Naive thymus-derived CD4-positive, alpha-beta T cell (primary cell): Measurements from ENCODE around the gene SPAG9. TPM values are rescaled to one million over a fixed set of nuclear protein-coding genes. Genes with fewer than 3 reads are reported as not detected.

Experiments used
- ATAC-seq: fragments of 150-1000 bp; cut with Tn5 transposase; 2 replicates; pipeline ENCODE4 v1.10.0; 2021; ENCODE audit warnings: mild to moderate bottlenecking, moderate library complexity
- CTCF ChIA-PET: fragments of 350-600 bp; sonication (Branson Sonifier 250); formaldehyde crosslinking; loops from one replicate; lab custom pipeline; 2021; ENCODE audit warnings: antibody characterized with exemption; lab: Charles Lee
- POLR2A ChIA-PET: fragments of 350-600 bp; sonication (Branson Sonifier 250); formaldehyde crosslinking; loops from one replicate; lab custom pipeline; 2021; ENCODE audit warnings: antibody characterized with exemption, inconsistent platforms; lab: Charles Lee
- DNase-seq, 9 donors: peaks; one replicate each; pipeline versions ENCODE4 v3.0.0 to v3.0.0-alpha.2; 2020 to 2022; ENCODE audit warnings: mixed read lengths in 1 of 9
- H3K27ac ChIP-seq: one replicate; pipeline ENCODE4 v1.7.0; 2013; ENCODE audit warnings: mild to moderate bottlenecking, low read depth, low read length, moderate library complexity
- H3K27me3 ChIP-seq, 2 donors: one replicate each; pipeline ENCODE4 v1.7.0; 2013; ENCODE audit warnings: low read length in 2 of 2, mild to moderate bottlenecking in 2 of 2, moderate library complexity in 2 of 2; ENCODE audit not compliant: control insufficient read depth in 2 of 2, insufficient read depth in 2 of 2
- H3K36me3 ChIP-seq, 3 experiments: 1 replicate in 2 of 3; 2 replicates in 1 of 3; pipeline ENCODE4 v1.7.0; 2013; ENCODE audit warnings: low read length in 3 of 3, mild to moderate bottlenecking in 3 of 3, moderate library complexity in 1 of 3; ENCODE audit not compliant: insufficient read depth in 3 of 3, control insufficient read depth in 2 of 3
- H3K4me1 ChIP-seq, 2 donors: one replicate each; pipeline ENCODE4 v1.7.0; 2013; ENCODE audit warnings: low read length in 2 of 2, mild to moderate bottlenecking in 2 of 2, moderate library complexity in 1 of 2; ENCODE audit not compliant: control insufficient read depth in 2 of 2, insufficient read depth in 2 of 2
- H3K4me3 ChIP-seq: 2 replicates; pipeline ENCODE4 v1.7.0; 2013; ENCODE audit warnings: mild to moderate bottlenecking, low read length
- H3K9me3 ChIP-seq, 3 experiments: 1 replicate in 2 of 3; 2 replicates in 1 of 3; pipeline ENCODE4 v1.7.0; 2013; ENCODE audit warnings: low read length in 3 of 3; ENCODE audit not compliant: control insufficient read depth in 2 of 3
- H3K27ac Mint-ChIP-seq, 9 donors: one replicate each; pipeline ENCODE4 v1.8.0; 2020 to 2022; ENCODE audit warnings: mixed read lengths in 9 of 9, mild to moderate bottlenecking in 8 of 9, moderate library complexity in 5 of 9, inconsistent platforms in 2 of 9
- H3K27me3 Mint-ChIP-seq, 5 donors: one replicate each; pipeline ENCODE4 v1.8.0; 2021 to 2022; ENCODE audit warnings: mixed read lengths in 5 of 5, mild to moderate bottlenecking in 1 of 5
- H3K36me3 Mint-ChIP-seq, 5 donors: one replicate each; pipeline ENCODE4 v1.8.0; 2020 to 2022; ENCODE audit warnings: mixed read lengths in 5 of 5, mild to moderate bottlenecking in 3 of 5, inconsistent platforms in 1 of 5
- H3K4me1 Mint-ChIP-seq, 7 donors: one replicate each; pipeline ENCODE4 v1.8.0; 2020 to 2022; ENCODE audit warnings: mixed read lengths in 7 of 7, mild to moderate bottlenecking in 3 of 7, inconsistent platforms in 1 of 7
- H3K4me3 Mint-ChIP-seq, 10 donors: one replicate each; pipeline ENCODE4 v1.8.0; 2020 to 2022; ENCODE audit warnings: mild to moderate bottlenecking in 10 of 10, mixed read lengths in 10 of 10, moderate library complexity in 6 of 10, inconsistent platforms in 2 of 10
- H3K9me3 Mint-ChIP-seq, 11 donors: one replicate each; pipeline ENCODE4 v1.8.0; 2020 to 2022; ENCODE audit warnings: mixed read lengths in 11 of 11, mild to moderate bottlenecking in 4 of 11, inconsistent platforms in 1 of 11, moderate library complexity in 1 of 11
- intact Hi-C, 2 donors: fragments of 100-400 bp; cut with micrococcal nuclease; formaldehyde crosslinking; loops; one replicate each; pipeline ENCODE4 v1.15.1; 2023
- polyA plus RNA-seq, 2 donors: library from polyadenylated mRNA; unstranded; fragments of 300-500 nt; fragmentation: Illumina TruSeq; gene quantifications; one replicate each; pipeline ENCODE4 v1.2.3, GENCODE V29; 2021
- total RNA-seq, 6 experiments: library from RNA in 5 of 6; stranded (reverse) in 5 of 6; gene quantifications; 1 replicate in 5 of 6; 2 replicates in 1 of 6; pipeline ENCODE4 v1.2.3 and lab custom pipeline; 2021 to 2026

SPAG9 gene
- total and polyA plus RNA-seq, 7 experiments from 2014 or later: 3.3 to 73.4 (median 52.9) TPM

DNA sequence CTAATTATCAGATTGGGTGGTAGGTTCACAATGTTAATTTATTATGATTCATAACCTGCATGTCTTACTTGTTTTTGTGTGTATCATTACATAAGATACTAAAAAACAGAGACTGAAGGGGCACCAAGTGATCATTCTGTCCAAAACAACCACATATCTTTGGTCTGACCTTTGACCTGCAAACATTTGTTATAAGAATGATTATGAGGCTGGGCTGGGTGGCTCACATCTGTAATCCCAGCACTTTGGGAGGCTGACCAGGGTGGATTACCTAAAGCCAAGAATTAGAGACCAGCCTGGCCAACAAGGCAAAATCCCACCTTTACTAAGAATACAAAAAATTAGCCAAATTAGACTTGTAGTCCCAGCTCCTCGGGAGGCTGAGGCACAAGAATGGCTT lies 116.4 kb downstream of the SPAG9 start:
- H3K4me3 Mint-ChIP-seq: no peak overlapping the region
- peaks cover 7 to 20% (median 11%) of the 10 kb centered on the region in 5 donors for H3K36me3 Mint-ChIP-seq
- CTCF ChIA-PET: interaction anchor here (0.9 to 3.0 kb wide), 4 partner anchors 11 to 152 kb away, joined by 3 to 15 read pairs (median 4); partner anchors contain the start of gene NME1
- Histone ChIP-seq H3K36me3 (peaks cover 6 to 24% (median 13%) of the 10 kb centered on the region in 3 experiments), H3K4me3 (no peak overlapping the region), H3K27ac (no peak overlapping the region), H3K27me3 (no peaks in the 10 kb centered on the region), H3K9me3 (no peaks in the 10 kb centered on the region), H3K4me1 (no peaks in the 10 kb centered on the region)
- H3K27me3 Mint-ChIP-seq: no peaks in the 10 kb centered on the region
- ATAC-seq: no peak
- POLR2A ChIA-PET: interaction anchor here (1.1 kb wide), 1 partner anchor 116 kb away, joined by 3 read pairs; the partner anchor contains the start of gene SPAG9
- peaks cover 0 to 6% (median 5%) of the 10 kb centered on the region in 7 donors for H3K4me1 Mint-ChIP-seq
- no peak for DNase-seq
- no peaks in the 10 kb centered on the region for H3K9me3 Mint-ChIP-seq
- intact Hi-C loops: loop anchor here in 1 of 2 donors (10.0 kb wide), 1 partner anchor 261 kb away; the partner anchor contains the start of genes MBTD1 and UTP18
- H3K27ac Mint-ChIP-seq: peak overlapping the region in 1 of 9 donors; percentile 20

DNA sequence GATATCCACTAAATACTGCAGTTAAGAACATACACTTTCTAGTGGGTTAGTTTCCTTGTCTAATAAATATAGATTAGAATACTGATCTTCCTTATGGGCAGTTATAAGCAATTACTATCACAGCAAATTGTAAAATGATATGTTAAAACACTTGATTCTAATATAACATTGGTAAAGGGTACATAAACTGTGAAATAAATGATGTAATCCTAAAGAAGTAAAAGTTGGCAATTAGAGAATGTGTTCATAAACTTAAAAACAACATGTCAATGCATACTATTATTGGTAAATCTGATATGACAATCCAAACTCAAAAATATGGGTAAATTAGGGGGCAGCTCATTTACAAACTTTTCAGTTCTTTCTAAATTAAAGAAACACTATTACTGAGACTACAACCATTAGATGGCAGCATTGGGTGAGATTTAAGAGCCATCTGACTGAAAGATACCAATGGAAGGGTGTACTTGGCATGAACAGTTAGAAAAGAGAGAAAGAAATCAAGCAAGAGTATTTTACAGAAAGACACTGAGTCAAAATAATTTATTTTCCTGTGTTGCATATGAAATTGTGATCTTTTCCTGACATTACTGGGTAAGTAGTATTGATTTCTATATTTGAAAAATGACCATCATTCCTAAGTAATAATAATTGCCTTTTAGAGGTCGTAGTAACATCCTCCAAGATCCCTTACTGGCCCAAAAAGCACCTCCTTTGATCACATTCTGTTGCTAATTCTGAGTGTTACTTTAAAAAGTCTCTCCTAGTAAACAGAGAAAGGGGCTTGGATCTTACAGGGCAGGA lies 119.6 kb downstream of the SPAG9 start:
- Histone ChIP-seq H3K4me1 (no peaks in the 10 kb centered on the region), H3K36me3 (peaks cover 10 to 39% (median 22%) of the 10 kb centered on the region in 3 experiments), H3K9me3 (no peaks in the 10 kb centered on the region), H3K27ac (no peak overlapping the region), H3K4me3 (no peak overlapping the region), H3K27me3 (no peaks in the 10 kb centered on the region)
- peak overlapping the region in 3 of 9 donors; percentile 11 to 60 (median 30) for H3K27ac Mint-ChIP-seq
- no peak overlapping the region for H3K4me3 Mint-ChIP-seq
- ChIA-PET POLR2A (interaction anchor here (1.0 to 1.9 kb wide), 5 partner anchors 24 to 165 kb away, joined by 3 to 7 read pairs (median 5); partner anchors contain the start of genes NME1 and SPAG9), CTCF (interaction anchor here (0.7 to 5.2 kb wide), 11 partner anchors 10 to 218 kb away, joined by 3 to 68 read pairs (median 3); partner anchors contain the start of genes NME1, NME2 and SPAG9)
- H3K36me3 Mint-ChIP-seq: peaks cover 7 to 25% (median 12%) of the 10 kb centered on the region in 5 donors
- no peaks in the 10 kb centered on the region for H3K27me3 Mint-ChIP-seq
- peaks cover 0 to 6% (median 5%) of the 10 kb centered on the region in 7 donors for H3K4me1 Mint-ChIP-seq
- ATAC-seq: peak; percentile 82
- no peaks in the 10 kb centered on the region for H3K9me3 Mint-ChIP-seq
- intact Hi-C loops: loop anchor here (1.0 to 10.0 kb wide), 6 partner anchors 55 to 264 kb away; partner anchors contain the start of genes MBTD1 (in 2 of the 2), NME1 (in 2 of the 2), UTP18 (in 2 of the 2) and NME2 (in 1 of the 2)
- DNase-seq: peak in 7 of 9 donors; percentile 55 to 74 (median 65)

- intact Hi-C loops: no loop called here
- H3K4me3 ChIP-seq: no peak overlapping the region
- peaks cover 23 to 68% (median 25%) of the 10 kb centered on the region in 3 experiments for H3K36me3 ChIP-seq
- H3K9me3 ChIP-seq: no peaks in the 10 kb centered on the region
- POLR2A ChIA-PET: no interaction called here
- ATAC-seq (no peak), DNase-seq (no peak)
- Mint-ChIP-seq H3K4me3 (no peak overlapping the region), H3K27ac (no peak overlapping the region), H3K27me3 (no peaks in the 10 kb centered on the region), H3K36me3 (peaks cover 11 to 44% (median 26%) of the 10 kb centered on the region in 5 donors), H3K9me3 (no peaks in the 10 kb centered on the region), H3K4me1 (no peaks in the 10 kb centered on the region)
- no peaks in the 10 kb centered on the region for H3K27me3 ChIP-seq
- H3K4me1 ChIP-seq: no peaks in the 10 kb centered on the region
- H3K27ac ChIP-seq: no peak overlapping the region
- CTCF ChIA-PET: no interaction called here
Observed at GRCh38 chr17:50995668-50996067, 125.0 kb downstream of the SPAG9 start.

GRCh38 chr17:50993544-50993943 lies 127.1 kb downstream of the SPAG9 start:
- intact Hi-C loops: no loop called here
- ChIA-PET POLR2A (no interaction called here), CTCF (no interaction called here)
- Mint-ChIP-seq H3K27me3 (no peaks in the 10 kb centered on the region), H3K36me3 (peaks cover 19 to 59% (median 35%) of the 10 kb centered on the region in 5 donors), H3K9me3 (no peaks in the 10 kb centered on the region), H3K27ac (no peak overlapping the region), H3K4me1 (no peaks in the 10 kb centered on the region), H3K4me3 (no peak overlapping the region)
- Histone ChIP-seq H3K9me3 (no peaks in the 10 kb centered on the region), H3K27ac (no peak overlapping the region), H3K36me3 (peaks cover 16 to 80% (median 26%) of the 10 kb centered on the region in 3 experiments), H3K4me1 (no peaks in the 10 kb centered on the region), H3K27me3 (no peaks in the 10 kb centered on the region), H3K4me3 (no peak overlapping the region)
- no peak for ATAC-seq
- no peak for DNase-seq

GRCh38 chr17:50989149-50989548 lies 131.5 kb downstream of the SPAG9 start:
- H3K27me3 ChIP-seq: no peaks in the 10 kb centered on the region
- CTCF ChIA-PET: no interaction called here
- DNase-seq (no peak), ATAC-seq (no peak)
- Mint-ChIP-seq H3K4me3 (no peak overlapping the region), H3K9me3 (no peaks in the 10 kb centered on the region), H3K4me1 (peaks cover 0 to 2% (median 0%) of the 10 kb centered on the region in 7 donors), H3K27me3 (no peaks in the 10 kb centered on the region), H3K36me3 (peaks cover 18 to 59% (median 36%) of the 10 kb centered on the region in 5 donors), H3K27ac (no peak overlapping the region)
- H3K9me3 ChIP-seq: no peaks in the 10 kb centered on the region
- H3K4me1 ChIP-seq: no peaks in the 10 kb centered on the region
- H3K27ac ChIP-seq: no peak overlapping the region
- POLR2A ChIA-PET: no interaction called here
- intact Hi-C loops: no loop called here
- H3K36me3 ChIP-seq: peaks cover 12 to 65% (median 12%) of the 10 kb centered on the region in 3 experiments
- no peak overlapping the region for H3K4me3 ChIP-seq

DNA sequence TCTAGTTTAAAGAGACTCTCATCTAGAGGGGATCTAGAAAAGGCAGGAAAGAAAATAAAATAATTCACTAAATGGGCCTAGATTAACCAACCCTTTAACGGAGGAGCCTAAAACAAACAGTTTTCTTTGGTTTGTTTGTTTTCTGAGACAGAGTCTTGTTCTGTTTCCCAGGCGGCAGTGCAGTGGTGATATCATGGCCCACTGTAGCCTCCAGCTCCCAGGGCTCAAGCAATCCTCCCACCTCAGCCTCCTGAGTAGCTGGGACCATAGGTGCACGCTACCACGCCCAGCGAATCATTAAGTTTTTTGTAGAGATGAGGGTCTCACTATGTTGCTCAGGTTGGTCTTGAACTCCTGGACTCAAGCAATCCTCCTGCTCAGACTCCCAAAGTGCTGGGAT lies 132.2 kb downstream of the SPAG9 start:
- Histone ChIP-seq H3K9me3 (no peaks in the 10 kb centered on the region), H3K27me3 (no peaks in the 10 kb centered on the region), H3K4me3 (no peak overlapping the region), H3K36me3 (peaks cover 5 to 58% (median 12%) of the 10 kb centered on the region in 3 experiments), H3K27ac (no peak overlapping the region), H3K4me1 (no peaks in the 10 kb centered on the region)
- Mint-ChIP-seq H3K4me1 (peaks cover 0 to 2% (median 0%) of the 10 kb centered on the region in 7 donors), H3K27ac (no peak overlapping the region), H3K36me3 (peaks cover 14 to 61% (median 31%) of the 10 kb centered on the region in 5 donors), H3K9me3 (no peaks in the 10 kb centered on the region), H3K4me3 (no peak overlapping the region), H3K27me3 (no peaks in the 10 kb centered on the region)
- POLR2A ChIA-PET: no interaction called here
- CTCF ChIA-PET: no interaction called here
- no peak for ATAC-seq
- no peak for DNase-seq
- intact Hi-C loops: no loop called here
